Neural cell (in vitro differentiated cells): Measurements from ENCODE around the gene ARSA.

Experiments
- MXI1 ChIP-seq: fragments of 450-650 bp; conservative IDR thresholded peaks from 2 replicates; pipeline ENCODE4 v1.6.1; 2014; ENCODE audit warnings: antibody characterized with exemption, mild to moderate bottlenecking; ENCODE audit not compliant: poor library complexity, severe bottlenecking
- POLR2AphosphoS5 ChIP-seq: IDR thresholded peaks from 2 replicates; pipeline ENCODE4 v1.6.1; 2012
- SMC3 ChIP-seq: fragments of 450-650 bp; conservative IDR thresholded peaks from 2 replicates; pipeline ENCODE4 v1.6.1; 2014; ENCODE audit warnings: antibody characterized with exemption, mild to moderate bottlenecking, moderate library complexity; ENCODE audit not compliant: poor library complexity
- TF ChIP-seq, protein P1 (sequence below): fragments of 450-650 bp; IDR thresholded peaks from 2 replicates; pipeline ENCODE4 v1.5.1; 2014; ENCODE audit warnings: antibody characterized with exemption, mild to moderate bottlenecking, moderate library complexity; ENCODE audit not compliant: poor library complexity, severe bottlenecking

DNA sequence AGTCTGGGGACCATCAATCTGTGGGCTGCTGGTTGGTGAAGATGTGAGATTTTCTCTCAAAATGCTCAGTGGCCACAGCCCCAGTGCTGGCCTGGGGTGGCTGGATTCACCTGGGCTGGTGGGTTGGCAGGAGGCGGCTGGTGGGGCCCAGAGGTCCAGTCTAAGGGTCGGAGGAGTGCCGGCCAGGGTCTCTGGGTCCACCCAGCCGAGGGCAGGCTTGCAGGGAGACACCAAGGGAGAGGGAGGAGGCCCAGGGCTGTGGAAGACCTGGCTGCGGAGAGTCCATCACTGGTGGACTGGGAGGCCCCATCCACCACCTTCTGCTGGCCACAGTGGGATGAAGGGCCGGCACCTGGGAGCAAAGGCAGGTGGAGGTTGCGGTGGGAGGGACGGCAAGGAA lies 44.1 kb upstream of the ARSA start:
- TF ChIP-seq, protein P1, sequence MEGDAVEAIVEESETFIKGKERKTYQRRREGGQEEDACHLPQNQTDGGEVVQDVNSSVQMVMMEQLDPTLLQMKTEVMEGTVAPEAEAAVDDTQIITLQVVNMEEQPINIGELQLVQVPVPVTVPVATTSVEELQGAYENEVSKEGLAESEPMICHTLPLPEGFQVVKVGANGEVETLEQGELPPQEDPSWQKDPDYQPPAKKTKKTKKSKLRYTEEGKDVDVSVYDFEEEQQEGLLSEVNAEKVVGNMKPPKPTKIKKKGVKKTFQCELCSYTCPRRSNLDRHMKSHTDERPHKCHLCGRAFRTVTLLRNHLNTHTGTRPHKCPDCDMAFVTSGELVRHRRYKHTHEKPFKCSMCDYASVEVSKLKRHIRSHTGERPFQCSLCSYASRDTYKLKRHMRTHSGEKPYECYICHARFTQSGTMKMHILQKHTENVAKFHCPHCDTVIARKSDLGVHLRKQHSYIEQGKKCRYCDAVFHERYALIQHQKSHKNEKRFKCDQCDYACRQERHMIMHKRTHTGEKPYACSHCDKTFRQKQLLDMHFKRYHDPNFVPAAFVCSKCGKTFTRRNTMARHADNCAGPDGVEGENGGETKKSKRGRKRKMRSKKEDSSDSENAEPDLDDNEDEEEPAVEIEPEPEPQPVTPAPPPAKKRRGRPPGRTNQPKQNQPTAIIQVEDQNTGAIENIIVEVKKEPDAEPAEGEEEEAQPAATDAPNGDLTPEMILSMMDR = no peak
- no peak for TF ChIP-seq MXI1
- TF ChIP-seq SMC3 = no peak
- no peak for TF ChIP-seq POLR2AphosphoS5
